Caco-2 (cell line): ENCODE data around the gene SLF2. TPM values are rescaled to one million over a fixed set of nuclear protein-coding genes. Genes with fewer than 3 reads are reported as not detected.
"Not testable (repeated sequence)": the region's sequence is repeated elsewhere in the genome, so short reads cannot be mapped to it uniquely, and the experiment has no call there.

Experiments
- BruUV-seq: library from RNA; stranded (reverse); fragments of 400-500 nt; replicated peaks from 2 replicates; lab custom pipeline; 2021; lab: Mats Ljungman, UMichigan
- CTCF ChIA-PET: fragments of 300-600 bp; sonication (Branson Sonifier 250); formaldehyde crosslinking; loops from one replicate; lab custom pipeline; 2022; ENCODE audit warnings: antibody characterized with exemption; lab: Charles Lee
- POLR2A ChIA-PET: fragments of 300-600 bp; sonication (Branson Sonifier 250); formaldehyde crosslinking; loops from one replicate; lab custom pipeline; 2022; ENCODE audit warnings: antibody characterized with exemption; lab: Charles Lee
- DNase-seq, 2 experiments: peaks; one replicate each; pipeline versions ENCODE4 v3.0.0 to v3.0.0-alpha.2; 2020 to 2022
- H3K27me3 ChIP-seq: replicated peaks from 2 replicates; pipeline ENCODE4 v1.6.0; 2011; ENCODE audit warnings: low read length; ENCODE audit not compliant: control insufficient read depth, insufficient read depth
- H3K36me3 ChIP-seq: 2 replicates; pipeline ENCODE4 v1.5.1; 2011; ENCODE audit warnings: low read length; ENCODE audit not compliant: control insufficient read depth, insufficient read depth
- H3K4me1 ChIP-seq: fragments of 250-450 bp; sonication (Bioruptor Pico); 2 replicates; pipeline ENCODE4 v1.5.1; 2020; ENCODE audit warnings: mild to moderate bottlenecking
- H3K4me3 ChIP-seq: 2 replicates; pipeline ENCODE4 v1.5.1; 2011; ENCODE audit warnings: low read depth, mild to moderate bottlenecking, control low read depth, low read length
- H3K9me3 ChIP-seq: fragments of 250-450 bp; sonication (Bioruptor Pico); 2 replicates; pipeline ENCODE4 v1.5.1; 2020; ENCODE audit warnings: mild to moderate bottlenecking, moderate library complexity
- H3K27ac Mint-ChIP-seq: one replicate; pipeline ENCODE4 v1.8.0; 2022; ENCODE audit warnings: mixed read lengths; ENCODE audit not compliant: unreplicated experiment
- H3K27me3 Mint-ChIP-seq: one replicate; pipeline ENCODE4 v1.8.0; 2022; ENCODE audit warnings: mixed read lengths; ENCODE audit not compliant: insufficient read depth, unreplicated experiment
- H3K36me3 Mint-ChIP-seq: one replicate; pipeline ENCODE4 v1.8.0; 2022; ENCODE audit warnings: mild to moderate bottlenecking, mixed read lengths; ENCODE audit not compliant: insufficient read depth, unreplicated experiment
- H3K4me1 Mint-ChIP-seq: one replicate; pipeline ENCODE4 v1.8.0; 2022; ENCODE audit warnings: low read depth, mixed read lengths; ENCODE audit not compliant: unreplicated experiment
- H3K4me3 Mint-ChIP-seq: one replicate; pipeline ENCODE4 v1.8.0; 2022; ENCODE audit warnings: mild to moderate bottlenecking, moderate library complexity, mixed read lengths; ENCODE audit not compliant: unreplicated experiment
- H3K9me3 Mint-ChIP-seq: one replicate; pipeline ENCODE4 v1.8.0; 2022; ENCODE audit warnings: mixed read lengths; ENCODE audit not compliant: unreplicated experiment
- CTCF ChIP-seq, 2 experiments: fragments of 200-600 bp in 1 of 2; IDR thresholded peaks; 1 replicate in 1 of 2; 2 replicates in 1 of 2; pipeline versions ENCODE4 v1.5.1 to v1.8.0; 2011 to 2022; ENCODE audit warnings: antibody characterized with exemption in 1 of 2, control low read depth in 1 of 2, inconsistent platforms in 1 of 2, low read depth in 1 of 2, low read length in 1 of 2, mild to moderate bottlenecking in 1 of 2, moderate library complexity in 1 of 2; ENCODE audit not compliant: insufficient read depth in 1 of 2, severe bottlenecking in 1 of 2, unreplicated experiment in 1 of 2
- intact Hi-C: fragments of 100-400 bp; cut with micrococcal nuclease; formaldehyde crosslinking; loops from one replicate; pipeline ENCODE4 v1.10.0; 2022; ENCODE audit not compliant: unreplicated experiment
- total RNA-seq: library from RNA; stranded (reverse); gene quantifications from 2 replicates; pipeline ENCODE4 v1.2.3, GENCODE V29; 2022

Gene SLF2
- total RNA-seq, 1 experiment from 2014 or later = 25.2 TPM

DNA sequence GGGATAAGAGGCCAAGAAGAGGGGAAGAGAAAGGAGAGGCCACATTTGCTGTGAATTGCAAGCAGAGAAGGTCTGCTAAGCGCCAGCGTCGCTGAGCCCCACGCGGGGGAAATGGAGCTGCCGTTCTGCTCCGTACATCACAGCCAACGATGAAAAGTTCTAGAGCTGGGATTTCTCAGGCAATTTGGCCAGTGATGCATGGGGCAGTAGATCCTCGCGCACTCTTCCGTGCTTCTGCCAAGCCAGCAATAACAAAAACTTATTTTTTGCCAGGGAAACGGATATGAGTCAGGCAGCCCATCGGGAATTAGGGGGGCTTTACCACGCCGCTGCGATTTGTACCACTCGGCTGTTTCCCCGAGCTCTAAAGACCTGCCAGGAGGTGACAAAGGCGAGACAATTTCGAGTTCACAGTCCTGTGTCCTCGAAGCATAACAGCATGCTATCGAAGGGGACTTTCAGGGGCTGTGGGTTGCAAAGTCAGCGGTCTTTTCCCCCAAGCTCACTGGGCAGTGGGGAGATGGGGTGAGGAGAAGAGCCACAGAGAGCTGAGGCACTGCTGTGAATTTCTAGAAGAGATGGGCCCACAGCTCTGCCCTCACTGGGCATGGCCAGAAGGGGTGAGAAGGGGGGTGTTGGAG, 30.0 kb upstream of the SLF2 start:
- CTCF ChIA-PET = no interaction called here
- Mint-ChIP-seq H3K36me3 (no peaks in the 10 kb centered on the region), H3K27ac (no peak overlapping the region), H3K4me3 (no peak overlapping the region), H3K9me3 (no peaks in the 10 kb centered on the region), H3K4me1 (peaks cover 26% of the 10 kb centered on the region), H3K27me3 (no peaks in the 10 kb centered on the region)
- POLR2A ChIA-PET = no interaction called here
- no peak overlapping the region for H3K4me3 ChIP-seq
- no peaks in the 10 kb centered on the region for H3K9me3 ChIP-seq
- intact Hi-C loops = no loop called here
- no peaks in the 10 kb centered on the region for H3K36me3 ChIP-seq
- H3K4me1 ChIP-seq = peaks cover 33% of the 10 kb centered on the region
- DNase-seq = no peak
- no peaks in the 10 kb centered on the region for H3K27me3 ChIP-seq
- TF ChIP-seq CTCF (IDR thresholded peaks at IDR 0.05; ENCODE audit: insufficient read depth in 1 of 2, low read depth in 1 of 2, low read length in 1 of 2, severe bottlenecking in 1 of 2, unreplicated experiment in 1 of 2) = no peak
- BruUV-seq = no TSS peak

GRCh38 chr10:100883312-100883821, 29.4 kb upstream of the SLF2 start:
- Histone ChIP-seq H3K27me3 (no peaks in the 10 kb centered on the region), H3K4me1 (peaks cover 27% of the 10 kb centered on the region), H3K4me3 (no peak overlapping the region), H3K36me3 (no peaks in the 10 kb centered on the region), H3K9me3 (no peaks in the 10 kb centered on the region)
- Mint-ChIP-seq H3K9me3 (no peaks in the 10 kb centered on the region), H3K36me3 (no peaks in the 10 kb centered on the region), H3K27ac (no peak overlapping the region), H3K27me3 (no peaks in the 10 kb centered on the region), H3K4me1 (peaks cover 20% of the 10 kb centered on the region), H3K4me3 (no peak overlapping the region)
- TF ChIP-seq CTCF (IDR thresholded peaks at IDR 0.05; ENCODE audit: insufficient read depth in 1 of 2, low read depth in 1 of 2, low read length in 1 of 2, severe bottlenecking in 1 of 2, unreplicated experiment in 1 of 2) = no peak
- intact Hi-C loops = no loop called here
- ChIA-PET POLR2A (no interaction called here), CTCF (no interaction called here)
- DNase-seq = no peak
- BruUV-seq = no TSS peak

- H3K36me3 Mint-ChIP-seq, H3K27me3 Mint-ChIP-seq, H3K4me3 Mint-ChIP-seq, CTCF ChIA-PET, H3K9me3 ChIP-seq, DNase-seq, BruUV-seq, H3K9me3 Mint-ChIP-seq, H3K27ac Mint-ChIP-seq, H3K4me3 ChIP-seq, H3K27me3 ChIP-seq, intact Hi-C loops, POLR2A ChIA-PET, H3K36me3 ChIP-seq: not testable (repeated sequence)
- H3K4me1 ChIP-seq = peaks cover 14% of the 10 kb centered on the region
- H3K4me1 Mint-ChIP-seq = peaks cover 17% of the 10 kb centered on the region
Observed at GRCh38 chr10:100885611-100886010, 27.2 kb upstream of the SLF2 start.
